Natural killer cell (primary cell): ENCODE data around the gene SAMD13. TPM values are rescaled to one million over a fixed set of nuclear protein-coding genes. Genes with fewer than 3 reads are reported as not detected.

Source experiments
- ATAC-seq, 3 donors: fragments of 150-1000 bp in 2 of 3; fragments of 200-7000 bp in 1 of 3; cut with Tn5 transposase; 1 replicate in 1 of 3; 2 replicates in 2 of 3; pipeline ENCODE4 v1.10.0; 2021; ENCODE audit warnings: mild to moderate bottlenecking in 2 of 3, moderate library complexity in 2 of 3
- DNase-seq, 2 donors: peaks; one replicate each; pipeline versions ENCODE4 v3.0.0 to v3.0.0-alpha.2; 2013 to 2021; ENCODE audit warnings: mixed read lengths in 1 of 2
- H3K27ac ChIP-seq: one replicate; pipeline ENCODE4 v1.5.1; 2013; ENCODE audit warnings: mild to moderate bottlenecking, low read length
- H3K27me3 ChIP-seq: one replicate; pipeline ENCODE4 v1.6.1; 2013; ENCODE audit warnings: low read length; ENCODE audit not compliant: control insufficient read depth, insufficient read depth
- H3K36me3 ChIP-seq: one replicate; pipeline ENCODE4 v1.6.1; 2013; ENCODE audit warnings: low read length; ENCODE audit not compliant: control insufficient read depth, insufficient read depth
- H3K4me1 ChIP-seq: one replicate; pipeline ENCODE4 v1.6.1; 2013; ENCODE audit warnings: low read length; ENCODE audit not compliant: control insufficient read depth, insufficient read depth
- H3K4me3 ChIP-seq: one replicate; pipeline ENCODE4 v1.5.1; 2013; ENCODE audit warnings: low read length
- H3K9me3 ChIP-seq: one replicate; pipeline ENCODE4 v1.6.1; 2013; ENCODE audit warnings: low read length; ENCODE audit not compliant: control insufficient read depth, insufficient read depth
- H3K27ac Mint-ChIP-seq, 2 donors: one replicate each; pipeline ENCODE4 v1.8.0; 2022; ENCODE audit warnings: mild to moderate bottlenecking in 2 of 2, mixed read lengths in 2 of 2, moderate library complexity in 1 of 2
- H3K27me3 Mint-ChIP-seq, 2 donors: one replicate each; pipeline ENCODE4 v1.8.0; 2022; ENCODE audit warnings: low read depth in 2 of 2, mixed read lengths in 2 of 2
- H3K36me3 Mint-ChIP-seq: one replicate; pipeline ENCODE4 v1.8.0; 2022; ENCODE audit warnings: mixed read lengths
- H3K4me1 Mint-ChIP-seq, 2 donors: one replicate each; pipeline ENCODE4 v1.8.0; 2022; ENCODE audit warnings: mixed read lengths in 2 of 2
- H3K4me3 Mint-ChIP-seq: one replicate; pipeline ENCODE4 v1.8.0; 2022; ENCODE audit warnings: mild to moderate bottlenecking, moderate library complexity, mixed read lengths
- H3K9me3 Mint-ChIP-seq, 2 donors: one replicate each; pipeline ENCODE4 v1.8.0; 2022; ENCODE audit warnings: mixed read lengths in 2 of 2
- CTCF ChIP-seq: fragments of 200-600 bp; IDR thresholded peaks from one replicate; pipeline ENCODE4 v1.8.0; 2022; ENCODE audit warnings: antibody characterized with exemption
- WGBS: methylation state at CpG from one replicate; pipeline ENCODE4 v1.1.7; 2013; ENCODE audit warnings: missing lambda C conversion rate; ENCODE audit not compliant: insufficient coverage; 5-methylcytosine and 5-hydroxymethylcytosine counted together
- intact Hi-C: fragments of 100-400 bp; cut with micrococcal nuclease; formaldehyde crosslinking; loops from one replicate; pipeline ENCODE4 v1.14.2; 2022
- total RNA-seq, 4 donors: library from RNA; stranded (reverse); fragments of 120-200 nt in 1 of 4; gene quantifications; one replicate each; pipeline versions ENCODE4 v1.2.3 to v1.2.4, GENCODE V29; 2013 to 2022

The SAMD13 gene
- total RNA-seq, 3 donors from 2014 or later (not counting 1 experiment from before 2014, with no cell fraction given) = 0.40 TPM; not detected in 2

GRCh38 chr1:84355556-84355955 lies 54.0 kb downstream of the SAMD13 start:
- Histone ChIP-seq H3K36me3 (no peaks in the 10 kb centered on the region), H3K27ac (no peak overlapping the region), H3K9me3 (no peaks in the 10 kb centered on the region), H3K27me3 (no peaks in the 10 kb centered on the region), H3K4me3 (no peak overlapping the region), H3K4me1 (no peaks in the 10 kb centered on the region)
- no peaks in the 10 kb centered on the region for H3K4me1 Mint-ChIP-seq
- DNase-seq (no peak), ATAC-seq (no peak)
- TF ChIP-seq CTCF = no peak
- no peak overlapping the region for H3K4me3 Mint-ChIP-seq
- WGBS = 100% methylated on average over 3 of the region's 3 CpGs
- no peaks in the 10 kb centered on the region for H3K36me3 Mint-ChIP-seq
- intact Hi-C loops = no loop called here
- no peaks in the 10 kb centered on the region for H3K27me3 Mint-ChIP-seq
- no peak overlapping the region for H3K27ac Mint-ChIP-seq
- no peaks in the 10 kb centered on the region for H3K9me3 Mint-ChIP-seq

DNA sequence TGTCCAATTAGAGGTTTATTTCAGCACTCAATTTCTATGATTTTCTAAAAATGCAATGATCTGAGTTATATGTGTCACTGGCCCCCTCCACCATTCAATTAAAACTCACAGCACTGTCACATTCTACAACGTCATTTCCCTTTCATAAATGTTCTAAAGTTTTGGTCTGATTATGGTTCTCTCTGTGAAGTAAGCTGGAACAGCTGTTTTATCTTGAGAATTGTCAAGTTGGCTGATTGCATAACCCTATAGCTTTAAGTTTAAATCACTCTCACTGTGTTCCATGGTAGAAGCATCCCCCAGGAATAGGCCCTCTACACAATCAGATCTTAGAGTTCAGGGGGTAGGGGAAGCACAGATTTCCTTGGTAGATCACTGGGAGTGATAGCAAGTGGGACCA lies 55.4 kb downstream of the SAMD13 start:
- no peaks in the 10 kb centered on the region for H3K4me1 ChIP-seq
- H3K27ac ChIP-seq = no peak overlapping the region
- H3K36me3 ChIP-seq = no peaks in the 10 kb centered on the region
- Mint-ChIP-seq H3K27me3 (peaks cover 0 to 2% of the 10 kb centered on the region in 2 donors), H3K27ac (no peak overlapping the region), H3K36me3 (no peaks in the 10 kb centered on the region), H3K9me3 (no peaks in the 10 kb centered on the region), H3K4me3 (no peak overlapping the region), H3K4me1 (no peaks in the 10 kb centered on the region)
- H3K9me3 ChIP-seq = no peaks in the 10 kb centered on the region
- no peaks in the 10 kb centered on the region for H3K27me3 ChIP-seq
- no peak overlapping the region for H3K4me3 ChIP-seq
- whole genome bisulfite sequencing = no CpG with 5 or more reads among the region's 1 CpG
- DNase-seq (no peak), ATAC-seq (no peak)
- intact Hi-C loops = no loop called here
- TF ChIP-seq CTCF = no peak

DNA sequence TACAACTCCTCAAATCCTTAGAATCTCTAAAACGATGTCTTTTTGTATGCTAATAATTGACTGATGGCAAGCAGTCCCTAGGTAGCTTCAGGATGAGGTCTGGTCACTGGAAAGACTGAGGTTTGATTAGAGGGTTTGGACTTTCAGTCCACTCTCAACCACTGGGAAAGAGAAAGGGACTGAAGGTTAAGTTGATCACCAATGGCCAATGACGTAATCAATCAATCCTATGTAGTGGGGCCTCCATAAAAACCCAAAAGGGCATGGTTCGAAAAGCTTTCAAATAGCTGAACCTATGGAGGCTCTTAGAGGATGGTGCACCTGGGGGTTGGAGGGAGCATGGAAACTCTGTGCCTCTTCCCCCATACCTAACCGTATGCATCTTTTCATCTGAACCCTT lies 57.2 kb downstream of the SAMD13 start:
- TF ChIP-seq CTCF = no peak
- Histone ChIP-seq H3K4me1 (no peaks in the 10 kb centered on the region), H3K27me3 (no peaks in the 10 kb centered on the region), H3K4me3 (no peak overlapping the region), H3K36me3 (no peaks in the 10 kb centered on the region), H3K9me3 (no peaks in the 10 kb centered on the region), H3K27ac (no peak overlapping the region)
- no peak for ATAC-seq
- intact Hi-C loops = no loop called here
- Mint-ChIP-seq H3K9me3 (no peaks in the 10 kb centered on the region), H3K27me3 (peaks cover 0 to 2% of the 10 kb centered on the region in 2 donors), H3K4me3 (no peak overlapping the region), H3K27ac (no peak overlapping the region), H3K4me1 (peaks cover 5 to 13% of the 10 kb centered on the region in 2 donors), H3K36me3 (no peaks in the 10 kb centered on the region)
- WGBS = 77% methylated on average over 2 of the region's 4 CpGs
- no peak for DNase-seq

DNA sequence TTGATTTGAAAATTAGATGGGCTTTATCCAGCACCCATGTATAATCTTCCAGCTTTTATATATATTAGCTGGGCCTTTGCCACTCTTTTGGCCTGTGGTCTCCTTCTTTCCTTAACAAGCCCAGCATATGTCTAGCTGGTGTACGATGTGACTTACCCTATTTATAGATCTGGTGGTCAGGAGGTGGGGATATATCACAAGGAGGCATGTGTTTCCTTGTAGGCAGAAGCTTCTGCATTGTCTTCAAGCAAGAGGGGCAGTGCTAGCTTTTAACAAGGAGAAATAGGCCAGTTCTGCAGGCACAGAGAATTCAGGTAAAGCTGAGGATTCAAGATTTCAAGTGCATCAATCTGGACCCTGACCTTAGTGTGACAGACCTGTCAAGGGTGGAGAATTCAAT lies 58.8 kb downstream of the SAMD13 start:
- DNase-seq = no peak
- no peak overlapping the region for H3K4me3 ChIP-seq
- H3K36me3 ChIP-seq = no peaks in the 10 kb centered on the region
- ATAC-seq = no peak
- Mint-ChIP-seq H3K4me1 (peaks cover 7 to 17% of the 10 kb centered on the region in 2 donors), H3K27ac (no peak overlapping the region), H3K27me3 (peaks cover 0 to 2% of the 10 kb centered on the region in 2 donors), H3K4me3 (no peak overlapping the region), H3K9me3 (no peaks in the 10 kb centered on the region), H3K36me3 (no peaks in the 10 kb centered on the region)
- no peak for TF ChIP-seq CTCF
- no peaks in the 10 kb centered on the region for H3K9me3 ChIP-seq
- H3K27ac ChIP-seq = no peak overlapping the region
- H3K4me1 ChIP-seq = no peaks in the 10 kb centered on the region
- intact Hi-C loops = no loop called here
- 40% methylated on average over 1 of the region's 1 CpG for WGBS
- H3K27me3 ChIP-seq = no peaks in the 10 kb centered on the region
